T-helper 2 cell (primary cell): ENCODE data around the gene PCDHB5.
A peak's percentile ranks its signal among the peaks of the same experiment; 100 is the strongest.
"Not testable (repeated sequence)": the region's sequence is repeated elsewhere in the genome, so short reads cannot be mapped to it uniquely, and the experiment has no call there.

ENCODE experiments used
- DNase-seq, 5 experiments: peaks; one replicate each; pipeline versions ENCODE4 v3.0.0 to v3.0.0-alpha.2; 2012 to 2022
- total RNA-seq, 2 donors: gene quantifications; one replicate each; lab custom pipeline; 2026; lab: John Stamatoyannopoulos, UW

PCDHB5 gene
- total RNA-seq, result 0 to 0.07 reads per million in 2 donors

DNA sequence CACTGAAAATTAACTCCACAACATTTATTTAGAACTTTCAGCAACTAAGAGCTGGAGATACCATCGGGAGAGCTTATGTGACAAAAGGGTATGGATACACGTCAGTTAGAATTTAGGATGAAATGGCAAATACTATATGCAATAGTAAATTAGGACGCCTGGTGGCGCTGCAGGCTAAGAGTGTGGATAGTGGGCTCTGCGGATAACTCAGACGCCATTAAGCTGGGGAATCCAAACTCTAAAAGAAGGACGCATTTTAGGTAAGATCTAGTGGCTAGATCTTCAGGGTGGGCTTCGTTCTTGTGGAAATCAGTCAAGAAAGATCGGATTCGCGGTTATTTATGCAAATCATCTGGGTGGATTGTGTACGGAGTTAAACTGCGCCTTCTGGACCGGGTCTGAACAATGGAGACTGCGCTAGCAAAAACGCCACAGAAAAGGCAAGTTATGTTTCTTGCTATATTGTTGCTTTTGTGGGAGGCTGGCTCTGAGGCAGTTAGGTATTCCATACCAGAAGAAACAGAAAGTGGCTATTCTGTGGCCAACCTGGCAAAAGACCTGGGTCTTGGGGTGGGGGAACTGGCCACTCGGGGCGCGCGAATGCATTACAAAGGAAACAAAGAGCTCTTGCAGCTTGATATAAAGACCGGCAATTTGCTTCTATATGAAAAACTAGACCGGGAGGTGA is at the start of gene PCDHB5:
TSS of gene PCDHB5 (plus strand) at position 177 of the 688 bp plus-strand sequence. CDS start at position 406, 229 bp downstream.
- DNase-seq, result no peak

DNA sequence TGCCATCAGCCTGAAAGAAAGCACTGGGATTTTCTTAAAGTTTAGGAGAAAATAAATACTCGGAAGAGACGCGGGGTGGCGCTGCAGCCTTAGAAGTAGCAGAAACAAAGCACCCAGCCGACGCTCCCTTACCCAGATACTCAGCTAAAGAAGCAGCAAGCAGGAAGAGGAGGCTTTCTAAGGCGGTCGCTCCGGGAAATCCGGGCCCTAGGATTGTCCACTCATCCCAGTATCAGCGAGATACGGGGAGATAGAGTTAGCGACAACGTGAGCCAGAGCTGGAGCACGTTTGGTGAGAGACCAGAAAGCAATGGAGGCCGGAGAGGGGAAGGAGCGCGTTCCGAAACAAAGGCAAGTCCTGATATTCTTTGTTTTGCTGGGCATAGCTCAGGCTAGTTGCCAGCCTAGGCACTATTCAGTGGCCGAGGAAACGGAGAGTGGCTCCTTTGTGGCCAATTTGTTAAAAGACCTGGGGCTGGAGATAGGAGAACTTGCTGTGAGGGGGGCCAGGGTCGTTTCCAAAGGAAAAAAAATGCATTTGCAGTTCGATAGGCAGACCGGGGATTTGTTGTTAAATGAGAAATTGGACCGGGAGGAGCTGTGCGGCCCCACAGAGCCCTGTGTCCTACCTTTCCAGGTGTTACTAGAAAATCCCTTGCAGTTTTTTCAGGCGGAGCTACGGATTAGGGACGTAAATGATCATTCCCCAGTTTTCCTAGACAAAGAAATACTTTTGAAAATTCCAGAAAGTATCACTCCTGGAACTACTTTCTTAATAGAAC is 40.3 kb upstream of the PCDHB5 start, which contains the start of gene PCDHB2:
TSS of gene PCDHB2 (plus strand) at position 135 of the 782 bp plus-strand sequence. CDS start at position 311, 176 bp downstream.
- peak in 1 of 5 experiments; percentile 2 for DNase-seq

DNA sequence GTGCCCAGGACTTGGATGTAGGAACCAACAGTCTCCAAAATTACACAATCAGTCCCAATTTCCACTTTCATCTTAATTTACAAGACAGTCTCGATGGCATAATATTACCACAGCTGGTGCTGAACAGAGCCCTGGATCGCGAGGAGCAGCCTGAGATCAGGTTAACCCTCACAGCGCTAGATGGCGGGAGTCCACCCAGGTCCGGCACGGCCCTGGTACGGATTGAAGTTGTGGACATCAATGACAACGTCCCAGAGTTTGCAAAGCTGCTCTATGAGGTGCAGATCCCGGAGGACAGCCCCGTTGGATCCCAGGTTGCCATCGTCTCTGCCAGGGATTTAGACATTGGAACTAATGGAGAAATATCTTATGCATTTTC is 39.8 kb upstream of the PCDHB5 start:
- no peak for DNase-seq

DNA sequence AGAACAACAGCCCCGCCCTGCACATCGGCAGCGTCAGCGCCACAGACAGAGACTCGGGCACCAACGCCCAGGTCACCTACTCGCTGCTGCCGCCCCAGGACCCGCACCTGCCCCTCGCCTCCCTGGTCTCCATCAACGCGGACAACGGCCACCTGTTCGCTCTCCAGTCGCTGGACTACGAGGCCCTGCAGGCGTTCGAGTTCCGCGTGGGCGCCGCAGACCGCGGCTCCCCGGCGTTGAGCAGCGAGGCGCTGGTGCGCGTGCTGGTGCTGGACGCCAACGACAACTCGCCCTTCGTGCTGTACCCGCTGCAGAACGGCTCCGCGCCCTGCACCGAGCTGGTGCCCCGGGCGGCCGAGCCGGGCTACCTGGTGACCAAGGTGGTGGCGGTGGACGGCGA is 38.8 kb upstream of the PCDHB5 start:
- not testable (repeated sequence) for DNase-seq

DNA sequence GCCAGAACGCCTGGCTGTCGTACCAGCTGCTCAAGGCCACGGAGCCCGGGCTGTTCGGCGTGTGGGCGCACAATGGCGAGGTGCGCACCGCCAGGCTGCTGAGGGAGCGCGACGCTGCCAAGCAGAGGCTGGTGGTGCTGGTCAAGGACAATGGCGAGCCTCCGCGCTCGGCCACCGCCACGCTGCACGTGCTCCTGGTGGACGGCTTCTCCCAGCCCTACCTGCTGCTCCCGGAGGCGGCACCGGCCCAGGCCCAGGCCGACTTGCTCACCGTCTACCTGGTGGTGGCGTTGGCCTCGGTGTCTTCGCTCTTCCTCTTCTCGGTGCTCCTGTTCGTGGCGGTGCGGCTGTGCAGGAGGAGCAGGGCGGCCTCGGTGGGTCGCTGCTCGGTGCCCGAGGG is 38.4 kb upstream of the PCDHB5 start:
- DNase-seq, result not testable (repeated sequence)

DNA sequence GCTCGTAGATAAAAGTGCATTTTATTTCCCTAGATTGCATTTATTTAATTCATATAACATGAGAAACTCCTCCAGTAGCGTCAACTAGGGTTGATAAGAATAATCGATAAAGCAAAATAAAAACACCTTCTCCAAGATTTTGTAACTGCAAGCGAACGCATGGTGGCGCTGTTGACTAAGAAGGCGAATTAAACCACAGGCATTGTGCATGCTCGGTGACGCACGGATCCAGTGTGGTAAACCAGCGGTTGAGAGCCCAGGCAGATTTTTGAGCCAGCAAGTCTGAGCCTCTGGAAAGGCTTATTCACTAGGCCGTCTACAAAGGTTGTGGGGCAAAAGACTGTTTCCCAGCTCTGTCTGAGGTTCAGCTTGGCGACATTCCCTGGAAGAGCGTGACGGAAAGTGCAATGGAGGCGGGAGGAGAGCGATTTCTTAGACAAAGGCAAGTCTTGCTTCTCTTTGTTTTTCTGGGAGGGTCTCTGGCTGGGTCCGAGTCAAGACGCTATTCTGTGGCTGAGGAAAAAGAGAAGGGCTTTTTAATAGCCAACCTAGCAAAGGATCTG is 34.7 kb upstream of the PCDHB5 start, which contains the start of gene PCDHB3:
TSS of gene PCDHB3 (plus strand) at position 231 of the 563 bp plus-strand sequence. CDS start at position 408, 177 bp downstream.
- DNase-seq, result peak in 1 of 5 experiments; percentile 56

DNA sequence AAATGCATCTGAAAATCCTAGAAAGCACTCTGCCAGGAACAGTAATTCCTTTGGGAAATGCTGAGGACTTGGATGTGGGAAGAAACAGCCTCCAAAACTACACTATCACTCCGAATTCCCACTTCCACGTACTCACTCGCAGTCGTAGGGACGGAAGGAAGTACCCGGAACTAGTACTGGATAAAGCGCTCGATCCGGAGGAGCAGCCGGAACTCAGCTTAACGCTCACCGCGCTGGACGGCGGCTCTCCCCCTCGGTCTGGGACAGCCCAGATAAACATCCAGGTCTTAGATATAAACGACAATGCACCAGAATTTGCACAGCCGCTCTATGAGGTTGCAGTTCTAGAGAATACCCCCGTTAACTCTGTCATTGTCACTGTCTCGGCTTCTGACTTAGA is 33.9 kb upstream of the PCDHB5 start:
- DNase-seq, result no peak

DNA sequence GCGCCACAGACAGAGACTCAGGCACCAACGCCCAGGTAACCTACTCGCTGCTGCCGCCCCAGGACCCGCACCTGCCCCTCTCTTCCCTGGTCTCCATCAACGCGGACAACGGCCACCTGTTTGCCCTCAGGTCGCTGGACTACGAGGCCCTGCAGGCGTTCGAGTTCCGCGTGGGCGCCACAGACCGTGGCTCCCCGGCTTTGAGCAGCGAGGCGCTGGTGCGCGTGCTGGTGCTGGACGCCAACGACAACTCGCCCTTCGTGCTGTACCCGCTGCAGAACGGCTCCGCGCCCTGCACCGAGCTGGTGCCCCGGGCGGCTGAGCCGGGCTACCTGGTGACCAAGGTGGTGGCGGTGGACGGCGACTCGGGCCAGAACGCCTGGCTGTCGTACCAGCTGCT is 32.9 kb upstream of the PCDHB5 start:
- not testable (repeated sequence) for DNase-seq

DNA sequence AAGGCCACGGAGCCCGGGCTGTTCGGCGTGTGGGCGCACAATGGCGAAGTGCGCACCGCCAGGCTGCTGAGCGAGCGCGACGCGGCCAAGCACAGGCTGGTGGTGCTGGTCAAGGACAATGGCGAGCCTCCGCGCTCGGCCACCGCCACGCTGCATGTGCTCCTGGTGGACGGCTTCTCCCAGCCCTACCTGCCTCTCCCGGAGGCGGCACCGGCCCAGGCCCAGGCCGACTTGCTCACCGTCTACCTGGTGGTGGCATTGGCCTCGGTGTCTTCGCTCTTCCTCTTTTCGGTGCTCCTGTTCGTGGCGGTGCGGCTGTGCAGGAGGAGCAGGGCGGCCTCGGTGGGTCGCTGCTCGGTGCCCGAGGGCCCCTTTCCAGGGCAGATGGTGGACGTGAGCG is 32.5 kb upstream of the PCDHB5 start:
- DNase-seq, result not testable (repeated sequence)

DNA sequence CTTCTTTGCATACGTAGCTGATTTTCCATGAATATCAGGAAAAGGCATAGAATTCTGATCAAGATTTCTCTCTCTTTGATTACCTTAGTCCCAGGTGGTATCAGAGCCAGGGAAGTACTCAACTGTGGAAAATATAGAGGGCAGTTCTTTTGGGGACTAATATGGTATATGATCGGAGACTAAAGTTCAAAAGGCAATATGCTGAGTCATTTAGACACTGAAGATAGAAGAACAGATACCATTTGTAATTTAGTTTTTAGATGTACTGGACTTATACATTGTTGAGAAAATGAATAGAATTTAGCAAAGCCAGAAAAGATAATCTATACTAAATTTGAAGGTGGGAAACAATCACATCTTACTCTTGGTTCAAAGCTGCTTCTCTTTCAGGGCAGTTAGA is 29.7 kb upstream of the PCDHB5 start:
- DNase-seq, result no peak

DNA sequence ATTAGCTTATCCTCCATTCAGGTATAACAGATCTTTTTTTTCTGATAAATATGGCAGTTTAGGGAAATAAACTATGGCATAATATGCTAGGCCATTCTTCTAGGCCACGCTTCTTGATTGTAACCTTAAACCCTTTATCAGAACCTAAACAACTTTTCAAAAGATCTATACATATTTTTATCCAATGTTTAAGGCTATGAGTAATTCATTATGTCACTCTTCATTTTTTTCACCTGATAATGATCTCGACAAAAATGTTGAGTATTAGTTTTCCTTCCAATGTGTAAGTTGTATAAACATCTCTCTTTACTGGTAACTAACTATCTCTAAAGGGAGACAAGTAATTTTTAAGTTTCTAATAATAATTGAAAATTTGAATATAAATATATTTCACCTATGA is 15.8 kb upstream of the PCDHB5 start:
- DNase-seq, result no peak

DNA sequence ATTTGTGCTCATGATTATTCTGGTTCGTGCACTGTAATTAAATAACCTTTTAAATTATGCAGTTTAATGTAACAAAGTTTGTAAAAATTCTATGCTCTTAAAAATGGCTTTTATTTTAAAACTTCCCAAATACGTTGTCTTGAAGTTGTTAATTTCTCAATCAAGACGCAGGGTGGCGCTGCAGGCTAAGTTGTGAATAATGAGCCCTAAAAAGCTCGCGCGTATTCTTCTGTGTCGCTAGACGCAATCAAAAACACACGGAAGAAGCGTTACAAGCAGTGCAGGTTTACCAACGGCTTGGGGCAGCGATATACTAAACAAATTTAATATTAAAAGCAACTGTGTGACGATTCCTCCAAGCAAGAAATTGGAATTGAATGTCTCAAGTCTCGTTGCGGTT is 13.4 kb upstream of the PCDHB5 start, which contains the start of gene PCDHB4:
TSS of gene PCDHB4 (plus strand) at position 256 of the 400 bp plus-strand sequence. CDS start 181 bp downstream, outside the sequence.
- peak in 1 of 5 experiments; percentile 12 for DNase-seq

DNA sequence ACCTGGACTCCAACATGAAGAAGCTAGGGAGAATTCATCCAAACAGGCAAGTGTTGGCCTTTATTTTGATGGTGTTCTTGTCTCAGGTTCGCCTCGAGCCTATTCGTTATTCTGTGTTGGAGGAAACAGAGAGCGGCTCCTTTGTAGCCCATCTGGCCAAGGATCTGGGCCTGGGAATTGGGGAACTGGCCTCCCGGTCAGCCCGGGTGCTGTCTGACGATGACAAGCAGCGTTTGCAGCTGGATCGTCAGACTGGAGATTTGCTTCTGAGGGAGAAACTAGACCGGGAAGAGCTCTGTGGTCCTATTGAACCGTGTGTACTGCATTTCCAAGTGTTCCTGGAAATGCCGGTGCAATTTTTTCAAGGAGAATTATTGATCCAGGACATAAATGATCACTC is 13.0 kb upstream of the PCDHB5 start:
- DNase-seq, result no peak

DNA sequence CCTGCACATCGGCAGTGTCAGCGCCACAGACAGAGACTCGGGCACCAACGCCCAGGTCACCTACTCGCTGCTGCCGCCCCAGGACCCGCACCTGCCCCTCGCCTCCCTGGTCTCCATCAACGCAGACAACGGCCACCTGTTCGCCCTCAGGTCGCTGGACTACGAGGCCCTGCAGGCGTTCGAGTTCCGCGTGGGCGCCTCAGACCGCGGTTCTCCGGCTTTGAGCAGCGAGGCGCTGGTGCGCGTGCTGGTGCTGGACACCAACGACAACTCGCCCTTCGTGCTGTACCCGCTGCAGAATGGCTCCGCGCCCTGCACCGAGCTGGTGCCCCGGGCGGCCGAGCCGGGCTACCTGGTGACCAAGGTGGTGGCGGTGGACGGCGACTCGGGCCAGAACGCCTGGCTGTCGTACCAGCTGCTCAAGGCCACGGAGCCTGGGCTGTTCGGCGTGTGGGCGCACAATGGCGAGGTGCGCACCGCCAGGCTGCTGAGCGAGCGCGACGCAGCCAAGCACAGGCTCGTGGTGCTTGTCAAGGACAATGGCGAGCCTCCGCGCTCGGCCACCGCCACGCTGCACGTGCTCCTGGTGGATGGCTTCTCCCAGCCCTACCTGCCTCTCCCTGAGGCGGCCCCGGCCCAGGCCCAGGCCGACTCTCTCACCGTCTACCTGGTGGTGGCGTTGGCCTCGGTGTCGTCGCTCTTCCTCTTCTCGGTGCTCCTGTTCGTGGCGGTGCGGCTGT is 11.4 kb upstream of the PCDHB5 start:
- not testable (repeated sequence) for DNase-seq

DNA sequence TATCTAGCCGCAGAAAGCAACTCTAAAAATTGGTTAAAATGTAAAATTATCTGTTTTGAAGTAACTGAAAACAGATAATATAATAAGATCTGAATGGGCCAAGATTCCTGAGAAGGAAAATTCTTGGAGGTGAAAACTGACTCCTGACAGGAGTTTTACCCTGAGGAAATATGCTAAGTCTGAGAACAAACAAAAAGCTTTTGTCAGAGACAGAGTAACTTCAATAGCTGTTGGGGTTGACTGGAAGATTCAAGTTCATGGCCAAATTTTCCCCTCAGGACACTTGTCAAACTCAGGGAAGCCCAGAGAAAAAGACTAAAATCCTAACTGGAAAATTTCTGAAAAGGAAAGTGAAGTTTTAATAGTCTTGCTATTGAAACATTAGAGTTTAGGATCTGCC is 7.7 kb upstream of the PCDHB5 start:
- DNase-seq, result no peak

DNA sequence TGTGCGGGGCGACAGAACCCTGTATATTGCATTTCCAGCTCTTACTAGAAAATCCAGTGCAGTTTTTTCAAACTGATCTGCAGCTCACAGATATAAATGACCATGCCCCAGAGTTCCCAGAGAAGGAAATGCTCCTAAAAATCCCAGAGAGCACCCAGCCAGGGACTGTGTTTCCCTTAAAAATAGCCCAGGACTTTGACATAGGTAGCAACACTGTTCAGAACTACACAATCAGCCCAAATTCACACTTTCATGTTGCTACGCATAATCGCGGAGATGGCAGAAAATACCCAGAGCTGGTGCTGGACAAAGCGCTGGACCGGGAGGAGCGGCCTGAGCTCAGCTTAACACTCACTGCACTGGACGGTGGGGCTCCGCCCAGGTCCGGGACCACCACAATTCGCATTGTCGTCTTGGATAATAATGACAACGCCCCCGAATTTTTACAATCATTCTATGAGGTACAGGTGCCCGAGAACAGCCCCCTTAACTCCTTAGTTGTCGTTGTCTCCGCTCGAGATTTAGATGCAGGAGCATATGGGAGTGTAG is 786 bp downstream of the PCDHB5 start:
- no peak for DNase-seq

DNA sequence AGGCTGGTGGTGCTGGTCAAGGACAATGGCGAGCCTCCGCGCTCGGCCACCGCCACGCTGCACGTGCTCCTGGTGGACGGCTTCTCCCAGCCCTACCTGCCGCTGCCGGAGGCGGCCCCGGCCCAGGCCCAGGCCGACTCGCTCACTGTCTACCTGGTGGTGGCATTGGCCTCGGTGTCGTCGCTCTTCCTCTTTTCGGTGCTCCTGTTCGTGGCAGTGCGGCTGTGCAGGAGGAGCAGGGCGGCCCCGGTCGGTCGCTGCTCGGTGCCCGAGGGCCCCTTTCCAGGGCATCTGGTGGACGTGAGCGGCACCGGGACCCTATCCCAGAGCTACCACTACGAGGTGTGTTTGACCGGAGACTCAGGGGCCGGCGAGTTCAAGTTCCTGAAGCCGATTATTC is 2.3 kb downstream of the PCDHB5 start:
- DNase-seq, result not testable (repeated sequence)

DNA sequence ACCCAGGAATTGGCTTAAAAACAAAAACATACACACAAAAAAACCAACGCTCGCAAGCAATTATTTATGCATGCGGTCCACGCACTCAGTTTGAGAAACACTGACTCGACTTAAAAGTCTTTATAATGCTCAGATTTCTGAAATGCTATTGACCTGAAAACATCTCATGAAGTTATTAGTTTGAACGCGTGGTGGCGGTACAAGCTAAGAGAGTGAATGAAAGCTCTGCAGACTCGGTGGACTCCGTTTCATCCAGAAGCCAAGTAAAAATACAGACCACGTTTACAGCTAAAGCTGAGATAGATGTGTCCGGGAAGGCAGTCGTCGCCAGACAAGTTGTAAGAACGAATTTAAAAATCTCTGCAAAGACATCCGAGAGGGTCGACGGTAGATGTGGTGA is 14.8 kb downstream of the PCDHB5 start, which contains the start of gene PCDHB6:
TSS of gene PCDHB6 (plus strand) at position 246 of the 400 bp plus-strand sequence. CDS start 201 bp downstream, outside the sequence.
- no peak for DNase-seq

DNA sequence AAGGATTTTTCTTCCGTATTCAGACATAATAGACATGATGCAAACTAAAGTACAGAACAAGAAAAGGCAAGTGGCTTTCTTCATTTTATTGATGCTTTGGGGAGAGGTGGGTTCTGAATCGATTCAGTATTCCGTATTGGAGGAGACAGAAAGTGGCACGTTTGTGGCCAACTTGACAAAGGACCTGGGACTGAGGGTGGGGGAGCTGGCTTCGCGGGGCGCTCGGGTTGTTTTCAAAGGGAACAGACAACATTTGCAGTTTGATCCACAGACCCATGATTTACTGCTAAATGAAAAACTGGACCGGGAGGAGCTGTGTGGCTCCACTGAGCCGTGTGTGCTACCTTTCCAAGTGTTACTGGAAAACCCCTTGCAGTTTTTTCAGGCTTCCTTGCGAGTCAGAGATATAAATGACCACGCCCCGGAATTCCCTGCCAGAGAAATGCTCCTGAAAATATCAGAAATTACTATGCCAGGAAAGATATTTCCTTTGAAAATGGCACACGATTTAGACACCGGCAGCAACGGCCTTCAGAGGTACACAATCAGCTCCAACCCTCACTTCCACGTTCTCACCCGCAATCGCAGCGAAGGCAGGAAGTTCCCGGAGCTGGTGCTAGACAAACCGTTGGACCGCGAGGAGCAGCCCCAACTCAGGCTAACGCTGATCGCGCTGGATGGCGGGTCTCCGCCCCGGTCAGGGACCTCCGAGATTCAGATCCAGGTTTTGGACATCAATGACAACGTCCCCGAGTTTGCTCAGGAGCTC is 15.4 kb downstream of the PCDHB5 start:
- DNase-seq, result no peak

DNA sequence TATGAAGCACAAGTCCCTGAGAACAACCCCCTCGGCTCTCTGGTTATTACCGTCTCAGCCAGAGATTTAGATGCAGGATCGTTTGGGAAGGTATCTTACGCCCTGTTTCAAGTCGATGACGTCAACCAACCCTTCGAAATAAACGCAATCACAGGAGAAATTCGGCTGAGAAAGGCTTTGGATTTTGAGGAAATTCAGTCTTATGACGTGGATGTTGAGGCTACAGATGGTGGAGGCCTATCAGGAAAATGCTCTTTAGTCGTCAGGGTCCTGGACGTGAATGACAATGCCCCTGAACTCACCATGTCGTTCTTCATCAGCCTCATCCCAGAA is 16.0 kb downstream of the PCDHB5 start:
- no peak for DNase-seq

DNA sequence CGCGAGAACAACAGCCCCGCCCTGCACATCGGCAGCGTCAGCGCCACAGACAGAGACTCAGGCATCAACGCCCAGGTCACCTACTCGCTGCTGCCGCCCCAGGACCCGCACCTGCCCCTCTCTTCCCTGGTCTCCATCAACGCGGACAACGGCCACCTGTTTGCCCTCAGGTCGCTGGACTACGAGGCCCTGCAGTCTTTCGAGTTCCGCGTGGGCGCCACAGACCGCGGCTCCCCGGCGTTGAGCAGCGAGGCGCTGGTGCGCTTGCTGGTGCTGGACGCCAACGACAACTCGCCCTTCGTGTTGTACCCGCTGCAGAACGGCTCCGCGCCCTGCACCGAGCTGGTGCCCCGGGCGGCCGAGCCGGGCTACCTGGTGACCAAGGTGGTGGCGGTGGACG is 16.6 kb downstream of the PCDHB5 start:
- DNase-seq, result not testable (repeated sequence)
